ENCODE results near the gene PCCA.
A peak's percentile ranks its signal among the peaks of the same experiment; 100 is the strongest.
"Not testable (repeated sequence)": the region's sequence is repeated elsewhere in the genome, so short reads cannot be mapped to it uniquely, and the experiment has no call there.

The PCCA gene, protein sequence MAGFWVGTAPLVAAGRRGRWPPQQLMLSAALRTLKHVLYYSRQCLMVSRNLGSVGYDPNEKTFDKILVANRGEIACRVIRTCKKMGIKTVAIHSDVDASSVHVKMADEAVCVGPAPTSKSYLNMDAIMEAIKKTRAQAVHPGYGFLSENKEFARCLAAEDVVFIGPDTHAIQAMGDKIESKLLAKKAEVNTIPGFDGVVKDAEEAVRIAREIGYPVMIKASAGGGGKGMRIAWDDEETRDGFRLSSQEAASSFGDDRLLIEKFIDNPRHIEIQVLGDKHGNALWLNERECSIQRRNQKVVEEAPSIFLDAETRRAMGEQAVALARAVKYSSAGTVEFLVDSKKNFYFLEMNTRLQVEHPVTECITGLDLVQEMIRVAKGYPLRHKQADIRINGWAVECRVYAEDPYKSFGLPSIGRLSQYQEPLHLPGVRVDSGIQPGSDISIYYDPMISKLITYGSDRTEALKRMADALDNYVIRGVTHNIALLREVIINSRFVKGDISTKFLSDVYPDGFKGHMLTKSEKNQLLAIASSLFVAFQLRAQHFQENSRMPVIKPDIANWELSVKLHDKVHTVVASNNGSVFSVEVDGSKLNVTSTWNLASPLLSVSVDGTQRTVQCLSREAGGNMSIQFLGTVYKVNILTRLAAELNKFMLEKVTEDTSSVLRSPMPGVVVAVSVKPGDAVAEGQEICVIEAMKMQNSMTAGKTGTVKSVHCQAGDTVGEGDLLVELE

DNA sequence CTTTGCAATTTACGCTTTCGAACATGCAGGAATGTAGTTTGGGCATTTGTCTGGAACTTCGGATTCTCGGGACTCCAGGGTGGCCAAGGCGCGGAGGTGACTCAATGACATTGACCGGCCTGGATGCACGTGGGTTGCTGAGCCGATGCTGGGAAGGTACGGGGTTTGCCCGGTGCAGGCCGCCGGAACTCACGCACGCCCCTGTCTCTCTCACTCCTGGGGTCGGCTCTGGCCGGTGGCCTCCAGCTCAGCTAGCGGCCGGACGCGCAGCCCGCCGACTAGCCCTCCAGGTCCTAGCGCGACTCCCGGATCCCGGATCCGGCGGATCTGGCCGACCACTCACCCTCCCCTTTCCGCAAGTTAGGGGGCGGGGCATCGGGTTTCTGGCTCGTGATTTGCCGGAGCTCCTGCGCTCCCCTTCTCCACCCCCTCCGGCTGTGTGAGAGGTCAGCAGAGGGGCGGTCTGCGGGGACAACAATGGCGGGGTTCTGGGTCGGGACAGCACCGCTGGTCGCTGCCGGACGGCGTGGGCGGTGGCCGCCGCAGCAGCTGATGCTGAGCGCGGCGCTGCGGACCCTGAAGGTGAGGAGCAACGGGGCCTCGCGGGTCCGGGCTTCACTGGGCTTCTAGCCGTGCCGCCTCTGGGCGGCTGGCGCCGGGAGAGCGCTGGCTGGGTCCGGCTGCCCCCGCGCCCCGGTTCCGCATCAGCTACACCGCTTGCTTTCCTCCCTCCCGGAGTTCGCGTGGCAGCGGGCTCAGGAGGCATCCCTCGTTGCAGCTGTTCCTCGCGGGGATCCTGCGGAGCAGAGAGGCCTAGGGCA lies at the start of gene PCCA:
PCCA (plus strand) TSS at position 450 of the 821 bp plus-strand sequence; CDS start at position 478, 28 bp downstream.
- H3K4me3 ChIP-seq (ENCODE audit: low read depth, low read length) = peak within 1 kb of the TSS; percentile 96

DNA sequence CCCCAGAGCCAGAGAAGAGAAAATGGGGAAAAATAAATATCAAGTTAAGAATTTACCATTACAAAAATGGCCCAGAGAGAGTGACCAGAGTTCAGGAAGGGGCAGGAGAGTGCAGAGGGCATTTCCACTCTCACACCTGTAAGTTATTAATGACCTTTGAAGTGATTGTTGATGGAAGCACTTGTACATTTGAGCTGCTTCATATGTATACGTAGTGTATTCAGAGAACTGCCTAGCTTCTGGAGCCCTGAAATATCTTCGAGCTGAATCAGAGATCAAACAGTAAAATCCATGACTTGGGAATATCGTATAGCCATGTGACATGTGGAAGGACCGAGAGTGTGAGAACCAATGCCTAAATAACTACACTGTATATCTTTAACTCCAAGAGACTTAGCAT lies 49.2 kb upstream of the PCCA start:
- no peak overlapping the region for H3K4me3 ChIP-seq (ENCODE audit: low read depth, low read length)

DNA sequence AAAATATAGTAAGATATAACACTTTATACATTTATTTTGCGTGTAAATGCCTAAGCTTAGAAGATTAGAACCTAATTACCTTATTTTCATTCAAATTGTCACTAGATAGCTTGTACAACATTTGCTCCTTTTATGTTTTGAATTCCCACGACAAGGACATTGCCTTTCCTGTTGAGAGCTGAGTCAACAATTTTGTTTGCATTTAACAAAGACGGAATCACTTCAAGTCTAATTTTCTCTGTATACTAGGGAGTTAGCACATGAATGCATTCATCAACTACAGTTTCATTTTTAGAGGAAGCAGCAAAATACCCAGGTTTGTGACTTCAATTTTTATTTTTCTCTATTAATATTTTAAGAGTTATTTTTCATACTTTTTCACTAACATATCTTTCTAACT lies 48.7 kb upstream of the PCCA start:
- no peak overlapping the region for H3K4me3 ChIP-seq (ENCODE audit: low read depth, low read length)

DNA sequence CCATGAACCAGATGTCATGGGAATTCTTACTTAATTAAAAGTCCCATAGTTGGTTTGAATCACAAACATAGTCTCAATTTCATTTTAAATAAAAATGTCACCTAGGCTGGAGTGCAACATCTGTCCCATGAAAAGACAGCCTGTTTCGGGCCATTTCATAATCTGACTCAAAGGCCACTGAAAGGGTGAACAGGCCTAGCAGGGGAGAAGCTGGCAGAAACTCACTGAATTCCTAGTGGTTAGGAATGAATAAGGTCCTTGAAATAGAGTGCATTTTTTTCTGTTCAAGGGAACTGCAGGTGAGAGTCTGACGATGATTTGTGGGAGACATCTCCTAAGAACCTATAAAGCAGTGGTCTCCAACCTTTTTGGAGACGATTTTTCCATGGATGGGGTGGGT lies 44.0 kb upstream of the PCCA start:
- no peak overlapping the region for H3K4me3 ChIP-seq (ENCODE audit: low read depth, low read length)

DNA sequence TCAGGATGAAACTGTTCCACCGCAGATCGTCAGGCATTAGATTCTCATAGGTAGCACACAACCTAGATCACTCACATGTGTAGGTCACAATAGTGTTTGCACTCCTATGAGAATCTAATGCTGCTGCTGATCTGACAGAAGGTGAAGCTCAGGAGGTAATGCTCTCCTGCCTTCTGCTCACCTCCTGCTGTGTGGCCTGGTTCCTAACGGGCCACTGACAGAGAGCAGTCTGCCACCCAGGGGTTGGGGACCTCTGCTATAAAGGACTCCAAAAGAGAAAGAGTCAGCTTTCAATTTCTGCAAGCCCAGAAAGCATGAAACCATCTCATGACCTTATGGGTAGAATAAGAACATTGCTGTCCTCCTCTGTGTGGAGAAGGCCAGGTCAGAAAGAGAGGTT lies 43.5 kb upstream of the PCCA start:
- H3K4me3 ChIP-seq (ENCODE audit: low read depth, low read length) = no peak overlapping the region

DNA sequence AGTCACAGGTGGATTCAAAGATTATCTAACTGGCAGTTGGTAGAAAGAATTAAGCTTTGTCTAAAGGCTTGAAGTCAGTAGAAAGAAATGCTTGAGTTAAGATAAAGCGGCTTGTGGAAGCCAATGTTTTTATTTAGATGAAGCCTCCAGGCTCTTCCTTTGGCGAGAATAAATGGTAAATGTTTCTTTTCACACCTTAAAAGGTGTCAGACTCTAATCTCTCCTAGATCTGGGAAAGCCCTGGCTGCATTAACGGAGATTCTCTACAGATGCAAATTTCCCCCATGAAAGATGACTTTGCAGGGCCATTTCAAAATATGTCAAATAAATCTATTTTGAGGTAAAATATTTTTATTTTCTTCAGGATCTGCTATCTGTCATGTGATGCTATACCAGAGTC lies 37.8 kb upstream of the PCCA start:
- H3K4me3 ChIP-seq (ENCODE audit: low read depth, low read length) = no peak overlapping the region

DNA sequence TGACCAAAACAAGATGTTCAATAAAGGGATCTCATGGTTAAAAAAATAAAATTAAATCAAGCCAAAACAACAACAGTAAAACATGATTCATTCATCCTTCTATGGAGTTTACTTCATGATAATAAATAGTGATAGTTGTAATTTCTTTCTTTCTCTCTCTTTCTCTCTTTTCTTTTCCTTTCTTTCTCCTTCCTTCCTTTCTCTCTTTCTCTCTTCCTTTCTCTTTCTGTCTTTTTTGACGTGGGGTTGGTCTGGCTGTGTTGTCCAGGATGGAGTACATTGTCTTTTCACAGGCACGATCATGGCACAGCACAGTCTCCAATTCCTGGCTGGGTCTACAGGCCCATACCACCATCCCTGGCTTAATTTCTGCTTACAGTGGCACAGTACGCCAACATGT lies 29.1 kb upstream of the PCCA start:
- no peak overlapping the region for H3K4me3 ChIP-seq (ENCODE audit: low read depth, low read length)

DNA sequence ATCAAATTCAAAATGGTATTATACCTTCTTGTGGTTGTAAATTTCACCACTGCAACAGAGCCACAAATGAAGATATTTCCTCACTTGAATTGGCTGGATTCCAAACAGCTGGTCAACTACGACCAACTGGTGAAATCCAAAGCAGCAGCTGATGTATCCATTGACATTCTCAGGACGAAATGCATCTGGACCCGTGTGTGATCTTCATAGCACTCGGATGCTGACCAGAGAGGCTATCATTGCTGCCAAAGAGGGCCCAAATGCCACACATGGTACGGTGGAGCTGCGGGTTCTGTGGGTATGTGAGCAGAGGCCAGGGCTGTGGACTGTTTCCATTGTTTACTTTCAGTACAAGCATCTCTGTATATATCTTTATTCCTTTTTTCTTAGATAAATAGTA lies 25.6 kb upstream of the PCCA start:
- H3K4me3 ChIP-seq (ENCODE audit: low read depth, low read length) = no peak overlapping the region

DNA sequence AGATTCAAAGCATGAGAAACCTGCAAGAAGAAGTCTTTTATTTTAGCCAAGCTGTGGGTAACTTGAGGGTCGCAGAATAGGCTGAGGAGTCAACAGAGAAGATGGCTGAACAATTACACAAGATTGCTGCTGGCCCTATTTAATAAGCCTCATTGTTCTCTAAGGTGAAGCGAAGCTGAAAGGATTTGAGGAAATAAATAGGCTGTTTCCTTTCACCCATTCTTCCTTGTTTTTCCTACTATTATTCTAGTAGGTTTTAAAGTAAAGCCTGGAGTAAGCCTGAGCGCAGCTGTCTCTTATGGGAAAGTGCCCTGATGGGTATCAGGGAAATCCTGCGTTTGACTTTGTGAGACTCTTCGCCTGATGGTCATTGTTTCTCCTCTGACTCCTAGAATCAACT lies 25.0 kb upstream of the PCCA start:
- H3K4me3 ChIP-seq (ENCODE audit: low read depth, low read length) = no peak overlapping the region

DNA sequence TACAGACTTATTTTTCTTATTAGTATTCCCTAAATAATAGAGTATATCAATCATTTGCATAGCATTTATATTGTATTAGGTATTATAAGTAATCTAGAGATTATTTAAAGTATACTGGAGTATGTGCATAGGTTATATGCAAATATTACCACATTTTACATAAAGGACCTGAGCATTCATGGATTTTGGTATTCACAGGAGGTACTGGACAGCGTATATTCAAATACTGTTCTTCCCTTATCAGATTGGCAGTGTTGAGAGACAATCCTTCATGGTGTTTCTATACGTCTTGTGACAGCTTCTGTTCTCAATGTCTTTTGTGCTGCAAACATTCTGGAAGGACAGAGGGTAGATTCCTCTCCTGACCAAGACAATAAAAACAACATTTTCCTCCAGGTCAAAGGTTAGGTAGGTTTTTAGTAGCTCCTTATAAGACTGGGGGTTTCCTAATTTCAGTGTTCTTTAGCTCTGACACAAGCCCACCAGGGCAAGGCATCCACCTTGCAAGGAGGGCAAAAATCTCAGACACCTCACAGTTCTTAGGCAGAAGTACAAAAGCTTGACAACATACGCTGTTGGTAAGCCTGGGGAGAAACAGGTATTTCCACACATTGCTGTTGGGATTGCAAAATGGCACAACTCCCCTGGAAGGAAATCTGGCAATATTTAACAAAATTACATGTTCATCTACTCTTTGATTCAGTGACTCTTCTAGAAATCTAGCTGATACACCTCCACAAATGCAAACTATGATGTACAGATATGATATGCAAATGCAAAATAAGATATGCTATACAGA lies 20.6 kb upstream of the PCCA start:
- H3K4me3 ChIP-seq (ENCODE audit: low read depth, low read length) = no peak overlapping the region

DNA sequence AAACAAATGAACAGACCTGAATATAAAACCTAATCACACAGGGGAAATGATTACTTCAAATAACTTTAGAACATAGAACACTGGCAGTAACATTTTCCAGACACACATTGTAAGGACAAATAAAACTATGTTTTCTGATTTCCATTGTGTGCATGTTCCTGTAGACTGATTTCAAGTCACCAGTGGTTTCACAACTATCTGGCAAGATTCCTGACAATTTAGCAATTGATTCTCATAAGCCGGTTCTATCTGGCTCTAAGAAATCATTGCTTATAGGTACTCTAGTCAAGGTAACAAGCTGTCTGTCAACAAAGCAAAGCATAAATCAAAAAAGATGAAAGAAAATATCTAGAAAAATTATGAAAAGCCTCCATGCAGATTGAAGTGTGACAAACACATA lies 19.6 kb upstream of the PCCA start:
- no peak overlapping the region for H3K4me3 ChIP-seq (ENCODE audit: low read depth, low read length)

DNA sequence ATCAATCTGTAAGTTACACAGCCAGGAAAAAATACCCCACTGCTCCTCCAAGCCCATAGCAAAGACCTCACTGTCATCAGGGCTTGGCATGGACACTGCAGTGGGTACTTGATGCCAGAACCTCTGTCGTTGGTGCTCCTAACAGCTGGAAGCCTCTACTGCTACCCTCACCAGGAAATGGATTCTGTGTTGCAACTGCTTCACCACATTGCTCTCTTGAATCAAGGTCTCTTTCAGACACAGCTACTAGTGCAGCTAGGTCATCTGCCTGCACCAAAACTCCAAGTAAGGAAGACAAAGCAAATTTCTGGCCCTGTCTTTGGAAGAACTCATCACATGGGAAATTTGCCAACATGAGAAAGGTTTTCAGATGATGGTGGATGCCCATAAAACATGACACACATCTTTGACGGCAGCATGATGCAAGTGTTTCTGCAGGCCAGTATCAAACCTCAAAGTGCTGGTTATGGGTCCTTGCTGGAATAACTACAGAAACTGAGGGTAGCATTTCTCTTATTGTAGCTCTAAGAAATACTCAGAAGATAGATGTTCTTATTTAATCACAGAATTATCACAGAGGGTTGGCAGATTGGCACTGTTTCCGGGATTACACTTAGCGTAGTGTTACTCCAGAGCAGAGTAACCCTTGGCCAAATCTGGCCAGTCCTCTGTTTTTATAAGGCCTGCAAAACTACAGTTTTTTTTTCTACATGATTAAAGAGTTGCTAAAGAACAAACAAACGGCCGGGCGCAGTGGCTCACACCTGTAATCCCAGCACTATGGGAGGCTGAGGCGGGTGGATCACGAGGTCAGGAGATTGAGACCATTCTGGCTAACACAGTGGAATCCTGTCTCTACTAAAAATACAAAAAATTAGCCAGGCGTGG lies 12.9 kb upstream of the PCCA start:
- no peak overlapping the region for H3K4me3 ChIP-seq (ENCODE audit: low read depth, low read length)

DNA sequence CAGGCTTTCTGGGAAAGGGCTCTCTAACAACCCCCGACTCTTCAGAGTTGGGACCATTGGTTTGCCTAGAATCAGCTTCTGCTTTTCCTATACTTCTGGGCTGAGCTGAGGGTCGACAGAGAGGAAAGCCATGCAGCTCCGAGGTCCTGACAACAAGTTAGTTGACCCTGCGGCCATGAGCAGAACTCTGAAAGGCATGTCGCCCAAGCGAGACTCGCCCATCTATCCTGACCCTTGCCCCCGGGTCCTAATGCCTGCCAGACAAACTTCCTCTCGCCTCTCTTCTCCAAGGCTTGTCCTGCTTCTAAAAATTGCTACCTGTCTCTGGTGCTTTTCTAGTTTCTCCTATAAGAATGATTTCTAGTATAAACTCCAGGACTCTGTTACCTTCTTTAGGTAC lies 9.9 kb upstream of the PCCA start:
- H3K4me3 ChIP-seq (ENCODE audit: low read depth, low read length) = not testable (repeated sequence)

DNA sequence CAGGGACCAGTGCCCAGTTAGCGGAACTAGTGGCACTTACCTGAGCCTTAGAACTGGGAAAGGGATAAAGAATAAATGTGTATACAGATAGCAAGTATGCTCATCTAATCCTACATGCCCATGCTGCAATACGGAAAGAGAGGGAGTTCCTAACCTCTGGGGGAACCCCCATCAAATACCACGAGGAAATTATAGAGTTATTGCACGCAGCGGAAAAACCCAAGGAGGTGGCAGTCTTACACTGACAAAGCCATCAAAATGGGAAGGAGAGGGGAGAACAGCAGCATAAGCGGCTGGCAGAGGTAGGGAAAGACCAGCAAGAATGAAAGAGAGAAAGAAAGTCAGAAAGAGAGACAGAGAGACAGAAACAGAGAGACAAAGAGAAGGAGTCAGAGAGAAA lies 5.5 kb upstream of the PCCA start:
- not testable (repeated sequence) for H3K4me3 ChIP-seq (ENCODE audit: low read depth, low read length)

DNA sequence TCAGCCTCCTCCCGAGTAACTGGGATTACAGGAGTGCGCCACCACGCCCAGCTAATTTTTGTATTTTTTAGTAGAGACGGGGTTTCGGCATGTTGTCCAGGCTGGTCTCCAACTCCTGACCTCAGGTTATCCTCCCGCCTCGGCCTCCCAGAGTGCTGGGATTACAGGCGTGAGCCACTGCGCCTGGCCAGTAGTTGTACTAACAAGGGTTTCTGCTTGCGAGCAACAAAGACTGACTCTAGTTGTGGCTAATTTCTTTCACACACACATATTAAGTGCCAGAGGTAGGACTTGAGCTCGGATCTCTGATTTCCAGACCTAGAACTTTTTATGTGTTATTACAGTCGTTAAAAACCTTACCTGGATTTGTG lies 635 bp upstream of the PCCA start:
- H3K4me3 ChIP-seq (ENCODE audit: low read depth, low read length) = peak overlapping the region; percentile 96

DNA sequence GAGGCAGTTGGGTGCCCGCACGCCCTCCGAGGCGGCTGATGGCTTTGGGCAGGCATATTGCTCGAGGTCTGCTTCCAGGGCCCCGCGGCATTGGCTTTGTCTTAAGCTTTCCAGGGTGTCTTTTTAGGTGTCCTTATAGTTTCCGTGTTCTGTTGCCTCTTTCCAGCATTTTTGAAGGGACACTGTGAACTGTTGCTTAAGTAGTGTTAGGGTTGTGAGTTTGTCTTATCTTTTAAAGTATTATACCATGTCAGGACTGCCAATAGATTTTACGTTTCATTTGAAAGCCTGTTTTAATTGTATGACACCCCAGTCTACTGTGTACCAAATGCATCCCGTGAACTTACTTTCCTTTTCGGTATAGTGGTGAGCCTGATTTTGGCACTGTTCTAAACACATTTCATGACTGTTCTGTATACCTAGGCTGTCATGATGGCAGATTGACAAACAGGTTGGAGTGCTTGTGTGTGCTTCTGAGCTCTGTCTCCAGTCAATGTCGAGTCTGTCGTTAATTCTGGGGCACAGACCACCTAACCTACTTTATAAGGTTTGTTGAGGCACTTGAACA lies 656 bp downstream of the PCCA start:
- H3K4me3 ChIP-seq (ENCODE audit: low read depth, low read length) = peak overlapping the region; percentile 96

DNA sequence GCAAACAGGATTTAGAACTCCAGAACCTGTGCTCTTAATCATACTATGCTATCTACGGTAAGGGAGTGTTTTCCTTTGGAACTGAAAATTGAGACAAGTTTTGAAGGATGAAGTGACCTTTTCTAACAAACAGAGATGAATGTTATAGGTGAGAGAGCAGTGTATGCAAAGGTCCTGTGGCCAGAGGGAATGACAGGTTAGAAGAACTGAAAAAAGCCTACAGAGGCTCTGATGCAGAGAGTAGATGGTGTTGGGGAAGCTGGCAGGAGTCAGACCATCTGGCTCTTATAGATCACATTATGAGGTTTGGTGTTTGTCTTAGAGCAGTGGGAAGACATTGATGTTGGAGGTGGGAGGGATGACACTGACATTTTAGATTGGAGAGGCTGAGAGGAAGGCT lies 2.0 kb downstream of the PCCA start:
- H3K4me3 ChIP-seq (ENCODE audit: low read depth, low read length) = no peak overlapping the region

DNA sequence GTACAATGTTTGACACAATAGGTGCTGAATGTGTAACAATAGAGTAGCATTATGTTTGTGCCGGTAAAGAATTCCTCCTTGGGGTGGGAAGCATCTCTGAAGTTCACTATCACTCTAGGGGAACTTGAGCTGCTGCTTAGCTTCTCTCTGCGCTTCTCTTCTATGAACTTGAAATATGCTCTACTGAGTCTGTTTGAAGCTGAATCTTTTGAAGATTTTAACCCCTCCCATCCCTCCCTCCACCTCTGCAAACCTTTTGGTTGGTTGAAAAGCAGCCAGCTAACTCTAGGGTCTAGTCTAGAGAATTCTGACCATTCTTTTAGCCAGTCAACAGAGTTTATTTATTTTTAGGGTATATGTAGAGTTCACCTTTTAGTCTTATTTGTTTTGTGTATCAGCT lies 2.5 kb downstream of the PCCA start:
- H3K4me3 ChIP-seq (ENCODE audit: low read depth, low read length) = no peak overlapping the region

DNA sequence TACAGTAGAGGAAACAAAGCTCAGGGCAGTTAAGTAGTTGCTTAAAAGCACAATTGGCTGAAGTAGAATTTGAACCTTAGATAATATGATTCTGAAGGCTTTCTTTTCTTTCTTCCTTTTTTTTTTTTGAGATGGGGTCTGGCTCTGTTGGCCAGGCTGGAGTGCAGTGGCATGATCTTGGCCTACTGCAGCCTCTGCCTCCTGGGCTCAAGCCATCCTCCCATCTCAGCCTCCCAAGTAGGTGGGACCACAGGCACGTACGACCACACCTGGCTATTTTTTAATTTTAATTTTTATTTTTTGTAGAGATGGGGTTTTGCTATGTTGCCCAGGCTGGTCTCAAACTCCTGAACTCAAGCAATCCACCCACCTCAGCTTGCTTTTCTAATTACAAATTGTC lies 3.4 kb downstream of the PCCA start:
- H3K4me3 ChIP-seq (ENCODE audit: low read depth, low read length) = not testable (repeated sequence)

DNA sequence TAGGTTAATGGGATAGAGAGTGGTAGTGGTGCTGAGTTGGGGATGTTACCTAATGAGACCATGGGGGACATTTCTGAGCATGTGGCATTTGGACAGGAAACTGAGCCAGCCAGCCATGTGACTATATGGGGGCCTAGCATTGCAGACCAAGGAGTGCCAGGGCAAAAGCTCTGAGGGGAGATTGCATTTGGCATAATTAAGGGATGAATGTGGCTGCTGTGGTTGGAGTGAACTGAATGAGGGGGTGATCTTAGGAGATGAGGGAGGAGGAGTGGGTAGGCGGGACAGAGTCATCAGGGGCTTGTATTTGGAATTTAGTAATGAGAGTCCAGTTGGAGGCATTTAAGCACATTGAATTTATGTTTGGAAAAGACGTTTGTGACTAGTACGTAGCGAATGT lies 6.6 kb downstream of the PCCA start:
- no peak overlapping the region for H3K4me3 ChIP-seq (ENCODE audit: low read depth, low read length)

Data from iPS-11a (cell line).